Right renal pelvis (tissue), 4 donors: ENCODE data around the gene RRP1. TPM values are rescaled to one million over a fixed set of nuclear protein-coding genes. Genes with fewer than 3 reads are reported as not detected.
A peak's percentile ranks its signal among the peaks of the same experiment; 100 is the strongest.

Experiments
- DNase-seq, 4 donors: peaks; one replicate each; pipeline ENCODE4 v3.0.0-alpha.2; 2013; ENCODE audit warnings: low read depth in 4 of 4, low spot score in 3 of 4, missing footprints in 1 of 4
- polyA plus RNA-seq, 4 donors: library from polyadenylated mRNA; unstranded; fragments of 120-200 nt; gene quantifications; one replicate each; pipeline ENCODE4 v1.2.1, GENCODE V29; 2013; ENCODE audit not compliant: insufficient read length in 4 of 4

RRP1 gene
- polyA plus RNA-seq, 4 donors, result 26.2 to 38.2 (median 30.1) TPM

DNA sequence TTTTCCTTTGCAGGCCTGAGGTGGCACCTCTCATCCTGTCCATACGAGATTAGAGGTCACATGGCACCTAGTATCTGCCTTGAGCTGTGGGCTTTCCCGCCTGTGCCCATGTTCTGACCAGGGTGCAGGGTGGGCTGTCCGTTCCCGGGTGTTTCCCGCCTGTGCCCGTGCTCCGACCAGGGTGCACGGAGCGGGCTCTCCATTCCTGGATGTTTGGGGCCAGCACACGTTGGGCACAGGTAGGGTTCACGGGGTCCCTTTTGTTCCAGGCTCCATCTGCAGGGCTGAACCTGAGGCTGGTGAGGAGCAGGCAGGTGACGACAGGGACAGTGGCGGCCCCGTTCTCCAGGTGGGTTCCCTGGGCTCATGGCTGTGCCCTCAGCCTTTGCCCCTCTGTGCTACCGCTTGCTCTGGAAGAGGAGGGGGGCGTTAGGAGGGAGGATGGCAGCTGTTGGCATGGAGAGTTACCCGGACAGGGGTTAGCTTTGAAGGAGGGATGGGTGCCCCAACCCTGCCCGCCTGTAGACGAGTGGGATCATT lies 10.0 kb downstream of the RRP1 start:
- DNase-seq, result no peak

DNA sequence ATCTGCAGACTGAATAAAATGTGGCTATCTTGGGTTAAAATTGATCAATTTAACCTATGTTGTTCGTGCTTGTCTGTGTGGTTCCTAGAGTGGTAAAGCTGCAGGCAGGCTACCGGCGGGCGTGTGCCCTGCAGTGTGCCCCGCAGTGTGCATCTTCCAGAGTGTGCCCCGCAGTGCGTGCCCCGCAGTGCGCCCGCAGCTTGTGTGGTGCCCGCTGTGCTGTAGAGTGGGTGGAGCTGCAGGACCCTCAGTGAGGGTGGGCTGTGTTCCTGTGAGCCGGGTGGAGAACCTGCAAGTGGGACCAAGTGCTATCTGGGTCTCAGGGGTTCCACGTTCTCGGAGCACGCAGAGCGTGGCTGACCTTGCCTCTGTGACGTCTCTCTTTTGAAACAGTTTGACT lies 10.7 kb downstream of the RRP1 start:
- DNase-seq, result no peak

DNA sequence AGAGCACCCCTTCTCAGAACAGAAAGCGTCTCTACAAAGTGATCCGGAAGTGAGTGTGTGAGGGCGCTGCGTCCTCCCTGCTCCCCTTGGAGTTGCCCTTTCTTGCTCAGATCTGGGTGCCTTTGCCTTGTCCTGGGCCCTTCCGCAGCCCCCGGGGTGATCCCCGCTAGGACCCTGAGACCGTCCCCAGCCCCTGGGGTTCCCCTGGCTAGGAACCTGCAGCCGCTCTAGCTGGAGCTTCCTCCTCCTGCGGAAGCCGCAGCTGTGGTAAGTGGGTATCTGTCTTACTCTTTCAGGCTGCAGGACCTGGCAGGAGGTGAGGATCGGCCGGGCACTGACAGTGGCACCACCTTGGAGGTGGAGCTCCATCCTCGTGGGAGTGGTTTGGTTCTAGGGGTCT lies 11.2 kb downstream of the RRP1 start:
- DNase-seq, result no peak

DNA sequence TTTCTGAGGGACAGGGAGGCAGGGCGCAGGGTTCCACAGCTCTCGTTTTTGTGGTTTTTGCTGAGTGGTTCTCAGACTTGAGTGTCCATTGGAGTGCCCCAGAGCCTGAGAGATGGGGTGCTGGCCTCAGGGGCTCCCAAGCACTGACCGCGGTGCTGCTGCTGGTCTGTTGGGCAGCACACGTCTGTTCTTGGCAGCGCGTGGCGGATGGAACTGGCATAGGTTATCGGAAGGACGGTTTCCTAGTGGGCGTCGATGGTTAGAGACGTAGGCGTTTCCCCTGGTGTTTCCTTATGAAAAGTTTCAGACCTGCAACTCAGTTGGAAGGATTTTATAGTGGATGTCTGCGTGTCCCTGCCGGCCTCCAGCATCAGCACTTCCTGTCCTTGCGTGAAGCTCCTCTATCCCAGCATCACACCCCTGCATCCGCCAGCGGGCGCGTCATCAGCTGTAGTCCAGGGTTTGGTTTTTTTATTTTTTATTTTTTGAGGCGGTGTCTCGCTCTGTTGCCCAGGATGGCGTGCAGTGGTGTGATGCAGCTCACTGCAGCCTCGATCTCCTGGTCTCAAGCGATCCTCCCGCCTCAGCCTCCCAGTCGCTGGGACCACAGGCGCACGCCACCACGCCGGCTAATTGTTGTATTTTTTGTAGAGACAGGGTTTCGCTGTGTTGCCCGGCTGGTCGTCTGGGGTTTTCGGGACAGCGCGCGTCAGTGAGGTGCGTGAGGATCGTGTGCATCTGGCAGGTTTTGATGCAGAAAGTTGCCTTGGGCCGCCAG lies 11.8 kb downstream of the RRP1 start:
- no peak for DNase-seq

DNA sequence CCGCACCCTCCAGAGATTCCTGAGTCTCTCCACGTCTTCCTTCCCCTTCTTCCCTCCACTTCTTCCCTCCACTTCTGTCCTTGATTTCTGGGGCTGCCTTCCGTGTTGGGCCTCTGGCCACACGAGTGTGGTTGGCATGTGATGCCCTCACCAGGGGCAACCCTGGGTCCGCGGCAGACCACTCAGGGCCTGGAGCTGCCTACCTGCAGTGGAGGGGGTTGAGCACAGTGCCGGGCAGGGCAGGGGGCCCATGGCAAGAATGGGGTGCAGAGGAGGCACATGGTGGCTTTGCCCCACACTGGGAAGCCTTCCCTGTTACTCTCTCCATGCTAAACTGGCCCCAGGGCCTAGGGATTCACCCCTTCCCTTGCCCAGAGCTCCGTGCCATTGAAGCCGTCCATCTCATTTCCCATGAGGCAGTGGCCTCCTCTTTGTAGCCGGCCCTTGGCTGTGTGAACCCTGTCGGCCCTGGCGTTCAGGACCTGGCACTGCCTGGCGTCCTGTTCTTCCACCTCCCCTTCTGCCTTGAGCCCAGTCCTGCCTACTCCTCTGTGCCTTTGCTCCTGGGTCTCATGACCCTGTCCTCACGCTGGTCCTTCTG lies 13.4 kb downstream of the RRP1 start:
- no peak for DNase-seq

DNA sequence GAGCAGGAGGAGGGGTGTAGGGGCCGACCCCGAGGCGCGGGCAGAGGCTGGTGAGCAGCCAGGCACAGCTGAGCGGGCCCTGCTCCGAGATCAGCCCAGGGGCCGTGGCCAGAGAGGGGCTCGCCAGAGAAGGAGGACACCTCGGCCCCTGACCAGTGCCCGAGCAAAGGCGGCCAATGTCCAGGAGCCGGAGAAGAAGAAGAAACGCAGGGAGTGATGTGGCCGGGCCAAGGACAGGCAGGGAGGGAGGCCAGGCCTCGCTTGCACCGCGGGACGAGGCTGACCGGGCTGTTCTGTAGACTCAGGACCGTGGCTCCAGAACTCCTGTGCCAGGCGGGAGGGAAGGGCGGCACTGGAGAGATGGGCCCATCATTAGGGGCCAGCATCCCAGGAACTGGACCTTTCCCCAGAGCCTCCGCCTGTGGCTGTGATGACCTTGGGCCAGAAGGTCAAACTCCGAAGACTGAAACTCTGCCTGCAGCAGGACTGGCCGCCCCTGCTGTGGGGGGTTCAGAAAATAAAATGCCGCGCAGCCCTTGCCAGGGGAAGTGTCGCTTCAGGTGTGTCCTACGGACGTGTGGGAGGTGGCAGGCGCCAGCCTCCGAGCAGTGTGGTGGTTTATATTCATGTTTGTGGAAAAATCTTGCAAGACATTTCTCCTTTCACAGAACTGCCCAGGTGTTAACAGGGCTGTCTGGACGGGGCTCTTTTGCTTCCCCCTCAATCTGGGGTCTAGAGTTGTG lies 14.4 kb downstream of the RRP1 start:
- DNase-seq, result no peak

DNA sequence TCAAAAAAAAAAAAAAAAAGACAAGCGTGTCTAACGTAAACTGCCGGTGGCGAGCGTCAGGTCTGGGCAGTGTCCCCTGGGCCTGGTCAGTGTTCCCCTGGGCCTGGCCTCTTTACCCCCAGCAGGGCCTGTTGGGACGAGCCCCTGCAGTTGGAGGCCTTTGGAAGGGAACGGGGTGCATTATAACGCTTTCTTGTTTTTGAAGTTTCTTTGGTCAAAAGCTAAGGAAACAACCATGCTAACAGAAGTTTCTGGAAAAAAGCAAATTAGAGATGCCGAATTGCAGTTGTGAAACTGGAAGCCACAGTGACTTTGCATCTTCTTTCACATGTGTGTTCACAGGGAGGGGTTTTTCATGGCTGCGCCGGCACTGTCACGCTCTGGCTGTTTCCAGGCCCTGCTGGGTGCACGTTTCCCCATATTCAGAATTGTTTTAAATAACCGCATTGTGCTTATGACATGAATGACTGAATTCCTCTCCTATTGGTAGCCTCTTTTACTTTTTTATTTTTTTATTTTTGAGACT lies 16.0 kb downstream of the RRP1 start:
- DNase-seq, result no peak

GRCh38 chr21:43806017-43806710 lies 16.8 kb downstream of the RRP1 start:
- no peak for DNase-seq

- DNase-seq, result no peak
Measured at GRCh38 chr21:43808367-43808766, 19.0 kb downstream of the RRP1 start.

GRCh38 chr21:43808832-43809251 lies 19.5 kb downstream of the RRP1 start:
- no peak for DNase-seq

DNA sequence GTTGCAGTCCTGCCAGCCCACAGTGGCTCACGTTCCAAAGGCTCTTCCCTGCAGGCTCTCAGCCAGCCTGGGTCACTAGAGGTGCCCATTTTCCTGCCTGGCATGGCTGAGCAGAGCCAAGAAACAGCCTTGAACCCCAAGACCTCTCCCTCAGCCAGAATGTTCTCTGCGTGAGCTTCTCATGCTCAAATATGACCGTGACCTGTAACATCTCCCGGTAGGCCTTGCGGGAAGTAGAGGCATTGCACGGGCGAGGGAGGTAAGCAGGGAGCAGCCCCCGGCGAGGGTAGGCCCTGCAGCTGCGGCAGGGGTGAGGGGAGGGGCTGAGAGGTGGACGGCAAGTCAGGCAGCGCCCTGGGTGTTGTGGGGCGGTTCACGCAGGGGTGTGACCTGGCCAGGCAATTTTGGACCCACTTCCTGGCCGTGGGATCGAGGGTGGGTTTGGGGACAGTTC lies 20.0 kb downstream of the RRP1 start:
- DNase-seq, result no peak

- DNase-seq, result no peak
Measured at GRCh38 chr21:43809853-43810504, 20.6 kb downstream of the RRP1 start.

DNA sequence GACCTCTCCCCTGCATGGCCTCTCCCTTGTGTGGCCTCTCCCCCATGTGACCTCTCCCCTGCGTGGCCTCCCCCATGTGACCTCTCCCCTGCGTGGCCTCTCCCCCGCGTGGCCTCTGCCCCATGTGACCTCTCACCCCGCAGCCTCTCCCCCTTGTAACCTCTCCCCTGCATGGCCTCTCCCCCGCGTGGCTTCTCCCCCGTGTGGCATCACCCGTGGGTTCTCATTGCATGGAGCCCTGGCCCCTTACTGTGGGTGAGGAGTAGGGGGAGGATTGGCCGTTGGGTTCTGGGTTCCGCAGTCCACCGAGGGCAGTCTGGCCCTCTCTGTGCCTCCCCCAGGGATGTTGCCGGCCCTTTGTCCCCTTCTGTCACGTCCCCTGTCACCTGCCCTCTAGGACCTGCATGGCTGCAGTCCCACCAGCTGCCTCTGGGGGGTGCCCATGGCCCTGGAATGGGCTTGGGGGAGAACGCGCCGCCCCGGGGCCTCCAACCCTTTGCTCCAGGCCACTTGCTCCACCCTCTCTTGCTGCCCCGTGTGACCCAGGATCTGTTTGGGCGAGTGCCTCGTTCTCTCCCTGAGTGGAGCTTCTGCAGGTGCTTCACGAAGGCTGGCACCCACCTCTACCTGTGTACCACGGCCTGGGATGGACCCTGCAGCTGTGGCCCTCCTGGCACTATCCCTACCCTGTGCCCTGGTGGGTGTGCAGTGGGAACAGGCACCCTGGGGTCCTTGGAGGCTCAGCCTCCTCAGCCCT lies 21.3 kb downstream of the RRP1 start:
- DNase-seq, result peak in 2 of 4 donors; percentile 33 to 36

- no peak for DNase-seq
Measured at GRCh38 chr21:43811262-43812105, 22.1 kb downstream of the RRP1 start.

- no peak for DNase-seq
Measured at GRCh38 chr21:43812139-43812821, 22.9 kb downstream of the RRP1 start.

- DNase-seq, result no peak
Measured at GRCh38 chr21:43812957-43813655, 23.7 kb downstream of the RRP1 start.

GRCh38 chr21:43813656-43813980 lies 24.2 kb downstream of the RRP1 start:
- DNase-seq, result no peak
